Measurements from ENCODE around the gene C1R.
"Not testable (repeated sequence)": the region's sequence is repeated elsewhere in the genome, so short reads cannot be mapped to it uniquely, and the experiment has no call there.

C1R gene

DNA sequence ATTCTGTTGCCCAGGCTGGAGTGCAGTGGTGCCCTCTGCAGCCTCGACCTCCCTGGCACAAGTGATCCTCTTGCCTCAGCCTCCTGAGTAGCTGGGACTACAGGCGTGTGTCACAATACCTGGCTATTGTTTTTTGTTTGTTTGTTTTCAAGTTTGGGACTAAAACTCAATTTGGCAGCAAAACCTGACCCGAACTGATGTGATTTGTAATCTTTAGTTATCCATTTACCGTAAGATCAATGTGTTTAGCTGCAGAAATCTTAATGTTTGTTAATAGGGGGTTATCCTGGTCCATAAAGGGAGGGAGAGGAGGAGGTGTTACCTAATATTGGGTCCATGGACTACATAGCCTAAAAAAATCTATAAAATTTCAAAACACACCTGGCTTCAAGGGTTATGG lies 32.5 kb downstream of the C1R start:
- Histone ChIP-seq H3K27me3 (replicated peaks in 2 of 5; ENCODE audit: control insufficient read depth in 4 of 5, insufficient read depth in 5 of 5, low read length in 4 of 5) (no peaks in the 10 kb centered on the region), H3K9me3 (ENCODE audit: control extremely low read depth in 1 of 5, control insufficient read depth in 4 of 5, insufficient read depth in 2 of 5, low read depth in 1 of 5, low read length in 4 of 5) (peaks cover 0 to 2% (median 0%) of the 10 kb centered on the region in 5 experiments), H3K4me1 (ENCODE audit: control extremely low read depth in 1 of 4, control insufficient read depth in 4 of 4, insufficient read depth in 4 of 4, low read length in 3 of 4) (peaks cover 0 to 20% (median 6%) of the 10 kb centered on the region in 4 experiments), H3K27ac (ENCODE audit: insufficient read depth in 1 of 2, low read depth in 1 of 2, low read length in 2 of 2, poor library complexity in 1 of 2, severe bottlenecking in 2 of 2) (no peak overlapping the region), H3K4me3 (ENCODE audit: control insufficient read depth in 1 of 7, extremely low read depth in 1 of 7, insufficient read depth in 4 of 7, low read depth in 2 of 7, low read length in 6 of 7) (no peak overlapping the region), H3K36me3 (ENCODE audit: control insufficient read depth in 4 of 4, insufficient read depth in 4 of 4, low read length in 3 of 4) (no peaks in the 10 kb centered on the region)
- CTCF ChIA-PET, result interaction anchor here (0.6 to 7.0 kb wide), 10 partner anchors 8 to 54 kb away, joined by 3 to 55 read pairs (median 6); partner anchors contain the start of gene C1RL
- POLR2A ChIA-PET, result no interaction called here
- no peak for DNase-seq
- WGBS (ENCODE audit: insufficient coverage), result 93% methylated on average over 3 of the region's 4 CpGs

DNA sequence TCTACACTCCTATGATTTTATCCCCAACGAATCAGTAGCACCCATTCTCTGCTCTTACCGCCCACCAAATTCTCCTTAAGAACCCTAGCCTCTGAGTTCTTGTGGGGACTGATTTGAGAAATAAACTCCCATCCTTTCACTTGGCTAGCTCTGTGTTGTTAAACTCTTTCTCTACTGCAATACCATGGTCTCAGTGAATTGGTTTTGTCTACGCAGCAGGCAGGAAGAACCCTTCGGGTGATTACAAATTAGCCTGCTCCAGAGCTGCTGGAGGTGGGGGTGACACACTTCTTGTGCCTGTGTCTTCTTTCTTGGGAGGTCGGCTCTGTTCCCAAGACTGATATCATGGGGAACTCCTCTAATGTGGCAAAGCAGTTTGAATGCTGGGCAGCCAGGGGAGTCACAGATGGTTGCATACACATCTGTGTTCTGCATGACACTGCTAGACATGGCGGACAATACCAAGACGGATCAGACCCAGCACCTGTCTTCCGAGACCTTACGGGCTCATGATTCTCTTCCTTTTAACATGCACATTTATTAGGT lies 33.3 kb downstream of the C1R start:
- DNase-seq, result no peak
- H3K27ac ChIP-seq (ENCODE audit: insufficient read depth in 1 of 2, low read depth in 1 of 2, low read length in 2 of 2, poor library complexity in 1 of 2, severe bottlenecking in 2 of 2), result no peak overlapping the region
- POLR2A ChIA-PET, result no interaction called here
- CTCF ChIA-PET, result interaction anchor here (0.6 to 7.0 kb wide), 13 partner anchors 8 to 130 kb away, joined by 3 to 55 read pairs (median 3); partner anchors contain the start of gene C1RL
- H3K36me3 ChIP-seq (ENCODE audit: control insufficient read depth in 4 of 4, insufficient read depth in 4 of 4, low read length in 3 of 4), result no peaks in the 10 kb centered on the region
- peaks cover 0 to 20% (median 6%) of the 10 kb centered on the region in 4 experiments for H3K4me1 ChIP-seq (ENCODE audit: control extremely low read depth in 1 of 4, control insufficient read depth in 4 of 4, insufficient read depth in 4 of 4, low read length in 3 of 4)
- no peak overlapping the region for H3K4me3 ChIP-seq (ENCODE audit: control insufficient read depth in 1 of 7, extremely low read depth in 1 of 7, insufficient read depth in 4 of 7, low read depth in 2 of 7, low read length in 6 of 7)
- H3K27me3 ChIP-seq (replicated peaks in 2 of 5; ENCODE audit: control insufficient read depth in 4 of 5, insufficient read depth in 5 of 5, low read length in 4 of 5), result no peaks in the 10 kb centered on the region
- WGBS (ENCODE audit: insufficient coverage), result 98% methylated on average over 5 of the region's 9 CpGs
- peaks cover 0 to 2% (median 0%) of the 10 kb centered on the region in 5 experiments for H3K9me3 ChIP-seq (ENCODE audit: control extremely low read depth in 1 of 5, control insufficient read depth in 4 of 5, insufficient read depth in 2 of 5, low read depth in 1 of 5, low read length in 4 of 5)

DNA sequence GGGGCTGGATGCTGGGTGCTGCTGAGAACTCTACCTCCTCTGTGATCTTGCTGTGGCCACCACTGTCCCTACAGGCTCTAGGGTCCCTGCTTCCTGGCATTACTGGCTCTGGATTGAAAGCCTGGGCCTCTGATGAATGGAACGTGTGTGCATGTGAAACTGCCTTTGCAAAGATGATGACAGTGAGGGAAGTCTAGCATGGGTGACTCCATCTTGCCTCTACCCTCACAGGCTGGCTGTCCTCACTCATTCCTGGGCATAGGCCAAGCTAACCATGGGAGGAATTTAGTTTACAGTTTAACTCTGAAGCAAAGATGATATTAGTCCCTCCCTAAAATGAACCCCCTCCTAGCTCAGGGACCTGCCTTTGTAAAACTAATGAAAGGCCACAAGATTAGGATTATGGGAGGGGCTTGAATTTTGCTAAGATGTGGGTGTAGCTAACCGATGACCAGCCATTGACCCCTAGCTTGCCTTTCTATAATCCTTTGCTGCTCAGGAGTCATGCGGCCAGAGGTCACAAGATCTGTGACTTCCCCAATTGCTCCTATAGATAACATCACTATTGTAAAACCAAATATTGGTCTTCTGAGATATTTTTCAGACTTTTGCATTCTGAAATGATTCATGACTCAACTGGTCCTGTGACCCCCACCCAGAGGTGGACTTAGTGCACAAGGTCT lies 33.9 kb downstream of the C1R start:
- peak in 2 of 3 donors; percentile 32 to 54 for DNase-seq
- ChIA-PET POLR2A (no interaction called here), CTCF (interaction anchor here (0.6 to 7.0 kb wide), 17 partner anchors 7 to 130 kb away, joined by 3 to 55 read pairs (median 3); partner anchors contain the start of gene C1RL)
- H3K27me3 ChIP-seq (replicated peaks in 2 of 5; ENCODE audit: control insufficient read depth in 4 of 5, insufficient read depth in 5 of 5, low read length in 4 of 5), result no peaks in the 10 kb centered on the region
- no peak overlapping the region for H3K4me3 ChIP-seq (ENCODE audit: control insufficient read depth in 1 of 7, extremely low read depth in 1 of 7, insufficient read depth in 4 of 7, low read depth in 2 of 7, low read length in 6 of 7)
- peaks cover 0 to 2% (median 0%) of the 10 kb centered on the region in 5 experiments for H3K9me3 ChIP-seq (ENCODE audit: control extremely low read depth in 1 of 5, control insufficient read depth in 4 of 5, insufficient read depth in 2 of 5, low read depth in 1 of 5, low read length in 4 of 5)
- 94% methylated on average over 2 of the region's 3 CpGs for WGBS (ENCODE audit: insufficient coverage)
- H3K4me1 ChIP-seq (ENCODE audit: control extremely low read depth in 1 of 4, control insufficient read depth in 4 of 4, insufficient read depth in 4 of 4, low read length in 3 of 4), result peaks cover 0 to 20% (median 6%) of the 10 kb centered on the region in 4 experiments
- H3K36me3 ChIP-seq (ENCODE audit: control insufficient read depth in 4 of 4, insufficient read depth in 4 of 4, low read length in 3 of 4), result no peaks in the 10 kb centered on the region
- H3K27ac ChIP-seq (ENCODE audit: insufficient read depth in 1 of 2, low read depth in 1 of 2, low read length in 2 of 2, poor library complexity in 1 of 2, severe bottlenecking in 2 of 2), result no peak overlapping the region

GRCh38 chr12:7055736-7056135 lies 36.5 kb downstream of the C1R start:
- H3K4me1 ChIP-seq (ENCODE audit: control extremely low read depth in 1 of 4, control insufficient read depth in 4 of 4, insufficient read depth in 4 of 4, low read length in 3 of 4), result peaks cover 0 to 20% (median 6%) of the 10 kb centered on the region in 4 experiments
- H3K9me3 ChIP-seq (ENCODE audit: control extremely low read depth in 1 of 5, control insufficient read depth in 4 of 5, insufficient read depth in 2 of 5, low read depth in 1 of 5, low read length in 4 of 5); DNase-seq; H3K4me3 ChIP-seq (ENCODE audit: control insufficient read depth in 1 of 7, extremely low read depth in 1 of 7, insufficient read depth in 4 of 7, low read depth in 2 of 7, low read length in 6 of 7); H3K27me3 ChIP-seq (replicated peaks in 2 of 5; ENCODE audit: control insufficient read depth in 4 of 5, insufficient read depth in 5 of 5, low read length in 4 of 5); POLR2A ChIA-PET; H3K36me3 ChIP-seq (ENCODE audit: control insufficient read depth in 4 of 4, insufficient read depth in 4 of 4, low read length in 3 of 4); H3K27ac ChIP-seq (ENCODE audit: insufficient read depth in 1 of 2, low read depth in 1 of 2, low read length in 2 of 2, poor library complexity in 1 of 2, severe bottlenecking in 2 of 2): not testable (repeated sequence)
- WGBS (ENCODE audit: insufficient coverage), result no CpG with 5 or more reads among the region's 2 CpGs
- CTCF ChIA-PET, result interaction anchor here (1.1 to 7.0 kb wide), 5 partner anchors 12 to 89 kb away, joined by 3 to 55 read pairs (median 20); partner anchors contain the start of gene C1RL

- 100% methylated on average over 2 of the region's 4 CpGs for WGBS (ENCODE audit: insufficient coverage)
- H3K9me3 ChIP-seq (ENCODE audit: control extremely low read depth in 1 of 5, control insufficient read depth in 4 of 5, insufficient read depth in 2 of 5, low read depth in 1 of 5, low read length in 4 of 5), result peaks cover 0 to 2% (median 0%) of the 10 kb centered on the region in 5 experiments
- DNase-seq, result no peak
- no peak overlapping the region for H3K4me3 ChIP-seq (ENCODE audit: control insufficient read depth in 1 of 7, extremely low read depth in 1 of 7, insufficient read depth in 4 of 7, low read depth in 2 of 7, low read length in 6 of 7)
- no peaks in the 10 kb centered on the region for H3K36me3 ChIP-seq (ENCODE audit: control insufficient read depth in 4 of 4, insufficient read depth in 4 of 4, low read length in 3 of 4)
- ChIA-PET POLR2A (interaction anchor here (0.7 kb wide), 1 partner anchor 12 kb away, joined by 4 read pairs; no protein-coding TSS in a partner anchor), CTCF (interaction anchor here (1.1 to 7.0 kb wide), 5 partner anchors 11 to 90 kb away, joined by 3 to 55 read pairs (median 5); partner anchors contain the start of gene C1RL)
- H3K27me3 ChIP-seq (replicated peaks in 2 of 5; ENCODE audit: control insufficient read depth in 4 of 5, insufficient read depth in 5 of 5, low read length in 4 of 5), result no peaks in the 10 kb centered on the region
- no peak overlapping the region for H3K27ac ChIP-seq (ENCODE audit: insufficient read depth in 1 of 2, low read depth in 1 of 2, low read length in 2 of 2, poor library complexity in 1 of 2, severe bottlenecking in 2 of 2)
- H3K4me1 ChIP-seq (ENCODE audit: control extremely low read depth in 1 of 4, control insufficient read depth in 4 of 4, insufficient read depth in 4 of 4, low read length in 3 of 4), result peaks cover 0 to 17% (median 4%) of the 10 kb centered on the region in 4 experiments
Measured at GRCh38 chr12:7054925-7055324, 37.3 kb downstream of the C1R start.

DNA sequence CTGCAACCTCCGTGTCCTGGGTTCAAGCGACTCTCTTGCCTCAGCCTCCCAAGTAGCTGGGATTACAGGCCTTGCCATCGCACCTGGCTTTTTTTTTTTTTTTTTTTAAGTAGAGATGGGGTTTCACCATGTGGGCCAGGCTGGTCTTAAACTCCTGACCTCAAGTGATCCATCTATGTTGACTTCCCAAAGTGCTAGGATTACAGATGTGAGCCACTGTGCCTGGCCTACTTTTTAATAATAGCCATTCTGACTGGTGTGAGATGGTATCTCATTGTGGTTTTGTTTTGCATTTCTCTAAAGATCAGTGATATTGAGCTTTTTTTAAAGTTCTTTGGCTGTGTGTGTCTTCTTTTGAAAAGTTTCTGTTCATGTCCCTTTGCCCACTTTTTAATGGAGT lies 42.3 kb downstream of the C1R start:
- 100% methylated on average over 1 of the region's 3 CpGs for WGBS (ENCODE audit: insufficient coverage)
- H3K4me1 ChIP-seq (ENCODE audit: control extremely low read depth in 1 of 4, control insufficient read depth in 4 of 4, insufficient read depth in 4 of 4, low read length in 3 of 4), result peaks cover 0 to 32% (median 22%) of the 10 kb centered on the region in 4 experiments
- not testable (repeated sequence) for H3K27ac ChIP-seq (ENCODE audit: insufficient read depth in 1 of 2, low read depth in 1 of 2, low read length in 2 of 2, poor library complexity in 1 of 2, severe bottlenecking in 2 of 2); H3K27me3 ChIP-seq (replicated peaks in 2 of 5; ENCODE audit: control insufficient read depth in 4 of 5, insufficient read depth in 5 of 5, low read length in 4 of 5); H3K4me3 ChIP-seq (ENCODE audit: control insufficient read depth in 1 of 7, extremely low read depth in 1 of 7, insufficient read depth in 4 of 7, low read depth in 2 of 7, low read length in 6 of 7); H3K36me3 ChIP-seq (ENCODE audit: control insufficient read depth in 4 of 4, insufficient read depth in 4 of 4, low read length in 3 of 4); DNase-seq; H3K9me3 ChIP-seq (ENCODE audit: control extremely low read depth in 1 of 5, control insufficient read depth in 4 of 5, insufficient read depth in 2 of 5, low read depth in 1 of 5, low read length in 4 of 5)
- POLR2A ChIA-PET, result interaction anchor here (0.7 kb wide), 1 partner anchor 25 kb away, joined by 4 read pairs; no protein-coding TSS in a partner anchor
- CTCF ChIA-PET, result interaction anchor here (0.8 to 1.7 kb wide), 5 partner anchors 9 to 126 kb away, joined by 3 to 4 read pairs (median 3); no protein-coding TSS in a partner anchor
